NOMO-1 treated with dmso at 0.1 percent for 144 hours (cell line): ENCODE data around the gene PURA.

ENCODE experiments used
- DNase-seq: peaks from one replicate; lab custom pipeline; 2025; ENCODE audit not compliant: unreplicated experiment; lab: John Stamatoyannopoulos, UW

Gene PURA

GRCh38 chr5:140157032-140157781 is 43.3 kb downstream of the PURA start:
- peak; percentile 63 for DNase-seq

GRCh38 chr5:140159014-140159927 is 45.4 kb downstream of the PURA start:
- DNase-seq = no peak

- no peak for DNase-seq
Observed at GRCh38 chr5:140162275-140162674, 48.4 kb downstream of the PURA start.

GRCh38 chr5:140162781-140163180 is 48.9 kb downstream of the PURA start:
- no peak for DNase-seq

- no peak for DNase-seq
Observed at GRCh38 chr5:140165101-140165922, 51.4 kb downstream of the PURA start.

- DNase-seq = no peak
Observed at GRCh38 chr5:140165923-140166270, 52.0 kb downstream of the PURA start.

- DNase-seq = peak; percentile 35
Observed at GRCh38 chr5:140166911-140167310, 53.0 kb downstream of the PURA start.

GRCh38 chr5:140168371-140168770 is 54.5 kb downstream of the PURA start:
- DNase-seq = no peak

- DNase-seq = no peak
Observed at GRCh38 chr5:140169410-140169809, 55.5 kb downstream of the PURA start.

- DNase-seq = no peak
Observed at GRCh38 chr5:140172483-140172882, 58.6 kb downstream of the PURA start.

GRCh38 chr5:140174014-140174413 is 60.1 kb downstream of the PURA start:
- DNase-seq = no peak

- peak; percentile 92 for DNase-seq
Observed at GRCh38 chr5:140174465-140175366, 60.8 kb downstream of the PURA start, which contains the start of gene CYSTM1. Gene CYSTM1 (plus strand): TSS chr5:140175188. CDS start chr5:140194466, 19,278 bp downstream.
